ENCODE results near the gene PHLDB2. TPM values are rescaled to one million over a fixed set of nuclear protein-coding genes. Genes with fewer than 3 reads are reported as not detected.

PHLDB2 gene
- total and polyA plus RNA-seq, 2 of the 13 experiments (the other 11 are each of a cell fraction or from before 2014, with no cell fraction given), result 8.4 to 23.6 TPM

DNA sequence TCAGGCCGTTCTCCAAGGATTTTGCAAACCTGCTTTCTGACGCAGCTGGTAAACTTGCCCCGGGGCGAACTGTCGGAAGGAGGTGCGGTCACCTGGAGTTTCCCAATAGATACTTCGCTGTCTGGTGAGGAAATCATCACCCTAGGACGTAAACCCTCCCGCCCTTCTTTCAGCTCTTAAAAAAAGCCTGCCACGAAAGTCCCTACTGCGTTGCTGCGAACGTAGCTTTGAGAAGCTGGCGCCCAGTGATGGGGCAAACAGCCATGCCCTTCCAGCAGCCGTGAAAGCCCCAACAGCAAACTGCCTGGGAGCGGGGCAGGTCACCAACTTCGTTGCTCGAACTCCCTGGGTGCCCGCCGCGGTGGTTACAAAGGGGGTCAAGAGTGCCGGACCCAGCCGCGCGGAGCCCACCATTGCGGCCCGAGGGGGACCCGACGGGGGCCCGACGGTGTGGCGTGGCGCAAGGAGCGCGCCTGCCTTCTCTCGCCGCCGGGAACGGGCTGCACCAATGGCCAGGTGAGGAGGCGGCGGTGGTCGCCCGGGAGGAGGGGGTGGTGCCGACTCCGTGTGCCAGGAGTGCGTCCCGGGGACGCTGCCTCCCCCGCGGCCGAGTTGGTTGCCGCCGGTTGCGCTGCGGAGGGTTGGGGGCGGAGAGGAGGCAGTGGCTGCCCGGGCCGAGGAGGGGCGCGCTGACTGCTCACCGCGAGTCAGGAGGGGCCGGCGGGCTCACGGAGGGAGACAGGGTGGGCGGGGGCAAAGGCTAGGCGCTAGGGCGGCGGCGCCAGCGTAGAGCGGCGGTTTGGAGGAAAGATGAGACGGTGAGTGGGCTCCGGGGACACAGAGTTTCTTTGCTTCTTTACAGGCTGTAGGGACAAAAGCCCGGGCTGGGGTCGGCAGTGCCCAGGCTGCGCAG lies at the start of gene PHLDB2 (continued):
- TF ChIP-seq, protein P1, sequence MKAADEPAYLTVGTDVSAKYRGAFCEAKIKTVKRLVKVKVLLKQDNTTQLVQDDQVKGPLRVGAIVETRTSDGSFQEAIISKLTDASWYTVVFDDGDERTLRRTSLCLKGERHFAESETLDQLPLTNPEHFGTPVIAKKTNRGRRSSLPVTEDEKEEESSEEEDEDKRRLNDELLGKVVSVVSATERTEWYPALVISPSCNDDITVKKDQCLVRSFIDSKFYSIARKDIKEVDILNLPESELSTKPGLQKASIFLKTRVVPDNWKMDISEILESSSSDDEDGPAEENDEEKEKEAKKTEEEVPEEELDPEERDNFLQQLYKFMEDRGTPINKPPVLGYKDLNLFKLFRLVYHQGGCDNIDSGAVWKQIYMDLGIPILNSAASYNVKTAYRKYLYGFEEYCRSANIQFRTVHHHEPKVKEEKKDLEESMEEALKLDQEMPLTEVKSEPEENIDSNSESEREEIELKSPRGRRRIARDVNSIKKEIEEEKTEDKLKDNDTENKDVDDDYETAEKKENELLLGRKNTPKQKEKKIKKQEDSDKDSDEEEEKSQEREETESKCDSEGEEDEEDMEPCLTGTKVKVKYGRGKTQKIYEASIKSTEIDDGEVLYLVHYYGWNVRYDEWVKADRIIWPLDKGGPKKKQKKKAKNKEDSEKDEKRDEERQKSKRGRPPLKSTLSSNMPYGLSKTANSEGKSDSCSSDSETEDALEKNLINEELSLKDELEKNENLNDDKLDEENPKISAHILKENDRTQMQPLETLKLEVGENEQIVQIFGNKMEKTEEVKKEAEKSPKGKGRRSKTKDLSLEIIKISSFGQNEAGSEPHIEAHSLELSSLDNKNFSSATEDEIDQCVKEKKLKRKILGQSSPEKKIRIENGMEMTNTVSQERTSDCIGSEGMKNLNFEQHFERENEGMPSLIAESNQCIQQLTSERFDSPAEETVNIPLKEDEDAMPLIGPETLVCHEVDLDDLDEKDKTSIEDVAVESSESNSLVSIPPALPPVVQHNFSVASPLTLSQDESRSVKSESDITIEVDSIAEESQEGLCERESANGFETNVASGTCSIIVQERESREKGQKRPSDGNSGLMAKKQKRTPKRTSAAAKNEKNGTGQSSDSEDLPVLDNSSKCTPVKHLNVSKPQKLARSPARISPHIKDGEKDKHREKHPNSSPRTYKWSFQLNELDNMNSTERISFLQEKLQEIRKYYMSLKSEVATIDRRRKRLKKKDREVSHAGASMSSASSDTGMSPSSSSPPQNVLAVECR (CRISPR knock-in tag; IDR thresholded peaks at IDR 0.05; ENCODE audit: borderline replicate concordance), result peak; percentile 83
- TF ChIP-seq E2F1 (CRISPR knock-in tag; IDR thresholded peaks at IDR 0.05), result 0 out of 2 replicates have a peak, but pooled peaks have one; percentile 10
- no peak for TF ChIP-seq PITX1 (CRISPR knock-in tag; IDR thresholded peaks at IDR 0.05)
- no peak for TF ChIP-seq HMGXB3 (CRISPR knock-in tag; IDR thresholded peaks at IDR 0.05; ENCODE audit: borderline replicate concordance)
- TF ChIP-seq, protein P2, sequence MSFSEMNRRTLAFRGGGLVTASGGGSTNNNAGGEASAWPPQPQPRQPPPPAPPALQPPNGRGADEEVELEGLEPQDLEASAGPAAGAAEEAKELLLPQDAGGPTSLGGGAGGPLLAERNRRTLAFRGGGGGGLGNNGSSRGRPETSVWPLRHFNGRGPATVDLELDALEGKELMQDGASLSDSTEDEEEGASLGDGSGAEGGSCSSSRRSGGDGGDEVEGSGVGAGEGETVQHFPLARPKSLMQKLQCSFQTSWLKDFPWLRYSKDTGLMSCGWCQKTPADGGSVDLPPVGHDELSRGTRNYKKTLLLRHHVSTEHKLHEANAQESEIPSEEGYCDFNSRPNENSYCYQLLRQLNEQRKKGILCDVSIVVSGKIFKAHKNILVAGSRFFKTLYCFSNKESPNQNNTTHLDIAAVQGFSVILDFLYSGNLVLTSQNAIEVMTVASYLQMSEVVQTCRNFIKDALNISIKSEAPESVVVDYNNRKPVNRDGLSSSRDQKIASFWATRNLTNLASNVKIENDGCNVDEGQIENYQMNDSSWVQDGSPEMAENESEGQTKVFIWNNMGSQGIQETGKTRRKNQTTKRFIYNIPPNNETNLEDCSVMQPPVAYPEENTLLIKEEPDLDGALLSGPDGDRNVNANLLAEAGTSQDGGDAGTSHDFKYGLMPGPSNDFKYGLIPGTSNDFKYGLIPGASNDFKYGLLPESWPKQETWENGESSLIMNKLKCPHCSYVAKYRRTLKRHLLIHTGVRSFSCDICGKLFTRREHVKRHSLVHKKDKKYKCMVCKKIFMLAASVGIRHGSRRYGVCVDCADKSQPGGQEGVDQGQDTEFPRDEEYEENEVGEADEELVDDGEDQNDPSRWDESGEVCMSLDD (CRISPR knock-in tag; IDR thresholded peaks at IDR 0.05; ENCODE audit: borderline replicate concordance), result peak; percentile 39; the same call in 1 of the 2 replicates
- peak; percentile 62 for TF ChIP-seq FOXO1 (CRISPR knock-in tag; IDR thresholded peaks at IDR 0.05)
- TF ChIP-seq ZNF816 (CRISPR knock-in tag; IDR thresholded peaks at IDR 0.05; ENCODE audit: borderline replicate concordance), result no peak
- no peak for TF ChIP-seq REXO4 (CRISPR knock-in tag; IDR thresholded peaks at IDR 0.05; ENCODE audit: borderline replicate concordance)
- peak; percentile 44; the same call in 1 of the 2 replicates for TF ChIP-seq GATAD2A (CRISPR knock-in tag; IDR thresholded peaks at IDR 0.05)
- TF ChIP-seq, protein P3, sequence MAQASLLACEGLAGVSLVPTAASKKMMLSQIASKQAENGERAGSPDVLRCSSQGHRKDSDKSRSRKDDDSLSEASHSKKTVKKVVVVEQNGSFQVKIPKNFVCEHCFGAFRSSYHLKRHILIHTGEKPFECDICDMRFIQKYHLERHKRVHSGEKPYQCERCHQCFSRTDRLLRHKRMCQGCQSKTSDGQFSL (CRISPR knock-in tag; IDR thresholded peaks at IDR 0.05), result no peak
- TF ChIP-seq MED8 (CRISPR knock-in tag; IDR thresholded peaks at IDR 0.05; ENCODE audit: insufficient replicate concordance), result peak; percentile 26
- 0 out of 2 replicates have a peak, but pooled peaks have one; percentile 31 for TF ChIP-seq GTF3A (CRISPR knock-in tag; conservative IDR thresholded peaks at IDR 0.05)
- TF ChIP-seq SALL2 (CRISPR knock-in tag; IDR thresholded peaks at IDR 0.05), result peak; percentile 60
